ENCODE results near the gene PDZRN3.

PDZRN3 gene

GRCh38 chr3:73536336-73536895 is 88.3 kb downstream of the PDZRN3 start:
- no peaks in the 10 kb centered on the region for H3K9me3 ChIP-seq (ENCODE audit: low read length)
- peak overlapping the region; percentile 69 for H3K27ac ChIP-seq (ENCODE audit: low read depth, low read length)
- no peak overlapping the region for H3K4me3 ChIP-seq (ENCODE audit: low read depth in 1 of 2, low read length in 2 of 2)
- no peaks in the 10 kb centered on the region for H3K36me3 ChIP-seq (ENCODE audit: insufficient read depth, low read length)
- peaks cover 66% of the 10 kb centered on the region for H3K4me1 ChIP-seq (ENCODE audit: insufficient read depth, low read length)
- no peaks in the 10 kb centered on the region for H3K27me3 ChIP-seq (ENCODE audit: control insufficient read depth in 1 of 2, insufficient read depth in 2 of 2, low read length in 2 of 2)
- no peak overlapping the region for H3K9ac ChIP-seq (ENCODE audit: low read length)

- no peak overlapping the region for H3K27ac ChIP-seq (ENCODE audit: low read depth, low read length)
- no peak overlapping the region for H3K4me3 ChIP-seq (ENCODE audit: low read depth in 1 of 2, low read length in 2 of 2)
- H3K9me3 ChIP-seq (ENCODE audit: low read length): no peaks in the 10 kb centered on the region
- H3K36me3 ChIP-seq (ENCODE audit: insufficient read depth, low read length): no peaks in the 10 kb centered on the region
- no peaks in the 10 kb centered on the region for H3K27me3 ChIP-seq (ENCODE audit: control insufficient read depth in 1 of 2, insufficient read depth in 2 of 2, low read length in 2 of 2)
- H3K4me1 ChIP-seq (ENCODE audit: insufficient read depth, low read length): peaks cover 62% of the 10 kb centered on the region
- H3K9ac ChIP-seq (ENCODE audit: low read length): no peak overlapping the region
These were observed 88.8 kb downstream of the PDZRN3 start for GRCh38 chr3:73535931-73536330.

GRCh38 chr3:73535137-73535536 is 89.6 kb downstream of the PDZRN3 start:
- no peak overlapping the region for H3K9ac ChIP-seq (ENCODE audit: low read length)
- H3K9me3 ChIP-seq (ENCODE audit: low read length): no peaks in the 10 kb centered on the region
- H3K27me3 ChIP-seq (ENCODE audit: control insufficient read depth in 1 of 2, insufficient read depth in 2 of 2, low read length in 2 of 2): no peaks in the 10 kb centered on the region
- no peaks in the 10 kb centered on the region for H3K36me3 ChIP-seq (ENCODE audit: insufficient read depth, low read length)
- H3K27ac ChIP-seq (ENCODE audit: low read depth, low read length): no peak overlapping the region
- no peak overlapping the region for H3K4me3 ChIP-seq (ENCODE audit: low read depth in 1 of 2, low read length in 2 of 2)
- peaks cover 60% of the 10 kb centered on the region for H3K4me1 ChIP-seq (ENCODE audit: insufficient read depth, low read length)

GRCh38 chr3:73530022-73530396 is 94.7 kb downstream of the PDZRN3 start:
- Histone ChIP-seq H3K27me3 (ENCODE audit: control insufficient read depth in 1 of 2, insufficient read depth in 2 of 2, low read length in 2 of 2) (no peaks in the 10 kb centered on the region), H3K4me1 (ENCODE audit: insufficient read depth, low read length) (peaks cover 49% of the 10 kb centered on the region), H3K4me3 (ENCODE audit: low read depth in 1 of 2, low read length in 2 of 2) (no peak overlapping the region), H3K9me3 (ENCODE audit: low read length) (no peaks in the 10 kb centered on the region), H3K36me3 (ENCODE audit: insufficient read depth, low read length) (no peaks in the 10 kb centered on the region), H3K27ac (ENCODE audit: low read depth, low read length) (peak overlapping the region; percentile 64), H3K9ac (ENCODE audit: low read length) (no peak overlapping the region)

- Histone ChIP-seq H3K27ac (ENCODE audit: low read depth, low read length) (peak overlapping the region; percentile 64), H3K9me3 (ENCODE audit: low read length) (no peaks in the 10 kb centered on the region), H3K4me3 (ENCODE audit: low read depth in 1 of 2, low read length in 2 of 2) (no peak overlapping the region), H3K4me1 (ENCODE audit: insufficient read depth, low read length) (peaks cover 50% of the 10 kb centered on the region), H3K9ac (ENCODE audit: low read length) (no peak overlapping the region), H3K27me3 (ENCODE audit: control insufficient read depth in 1 of 2, insufficient read depth in 2 of 2, low read length in 2 of 2) (no peaks in the 10 kb centered on the region), H3K36me3 (ENCODE audit: insufficient read depth, low read length) (no peaks in the 10 kb centered on the region)
These were observed 95.3 kb downstream of the PDZRN3 start for GRCh38 chr3:73529308-73530021.

GRCh38 chr3:73525591-73525990 is 99.2 kb downstream of the PDZRN3 start:
- peaks cover 67% of the 10 kb centered on the region for H3K4me1 ChIP-seq (ENCODE audit: insufficient read depth, low read length)
- no peaks in the 10 kb centered on the region for H3K27me3 ChIP-seq (ENCODE audit: control insufficient read depth in 1 of 2, insufficient read depth in 2 of 2, low read length in 2 of 2)
- no peaks in the 10 kb centered on the region for H3K9me3 ChIP-seq (ENCODE audit: low read length)
- H3K9ac ChIP-seq (ENCODE audit: low read length): no peak overlapping the region
- no peaks in the 10 kb centered on the region for H3K36me3 ChIP-seq (ENCODE audit: insufficient read depth, low read length)
- H3K4me3 ChIP-seq (ENCODE audit: low read depth in 1 of 2, low read length in 2 of 2): no peak overlapping the region
- H3K27ac ChIP-seq (ENCODE audit: low read depth, low read length): peak overlapping the region; percentile 56

- H3K9me3 ChIP-seq (ENCODE audit: low read length): no peaks in the 10 kb centered on the region
- H3K36me3 ChIP-seq (ENCODE audit: insufficient read depth, low read length): no peaks in the 10 kb centered on the region
- peak overlapping the region in 1 of 2 donors; percentile 16 for H3K4me3 ChIP-seq (ENCODE audit: low read depth in 1 of 2, low read length in 2 of 2)
- H3K27ac ChIP-seq (ENCODE audit: low read depth, low read length): peak overlapping the region; percentile 73
- peaks cover 67% of the 10 kb centered on the region for H3K4me1 ChIP-seq (ENCODE audit: insufficient read depth, low read length)
- no peak overlapping the region for H3K9ac ChIP-seq (ENCODE audit: low read length)
- H3K27me3 ChIP-seq (ENCODE audit: control insufficient read depth in 1 of 2, insufficient read depth in 2 of 2, low read length in 2 of 2): no peaks in the 10 kb centered on the region
These were observed 101.1 kb downstream of the PDZRN3 start for GRCh38 chr3:73523661-73524060.

- H3K27me3 ChIP-seq (ENCODE audit: control insufficient read depth in 1 of 2, insufficient read depth in 2 of 2, low read length in 2 of 2): no peaks in the 10 kb centered on the region
- H3K36me3 ChIP-seq (ENCODE audit: insufficient read depth, low read length): no peaks in the 10 kb centered on the region
- peak overlapping the region; percentile 1 for H3K9ac ChIP-seq (ENCODE audit: low read length)
- peaks cover 68% of the 10 kb centered on the region for H3K4me1 ChIP-seq (ENCODE audit: insufficient read depth, low read length)
- peak overlapping the region in 1 of 2 donors; percentile 2 for H3K4me3 ChIP-seq (ENCODE audit: low read depth in 1 of 2, low read length in 2 of 2)
- no peaks in the 10 kb centered on the region for H3K9me3 ChIP-seq (ENCODE audit: low read length)
- peak overlapping the region; percentile 88 for H3K27ac ChIP-seq (ENCODE audit: low read depth, low read length)
These were observed 102.9 kb downstream of the PDZRN3 start for GRCh38 chr3:73521734-73522336.

- Histone ChIP-seq H3K4me3 (ENCODE audit: low read depth in 1 of 2, low read length in 2 of 2) (peak overlapping the region; percentile 15 to 22), H3K36me3 (ENCODE audit: insufficient read depth, low read length) (no peaks in the 10 kb centered on the region), H3K4me1 (ENCODE audit: insufficient read depth, low read length) (peaks cover 73% of the 10 kb centered on the region), H3K9me3 (ENCODE audit: low read length) (no peaks in the 10 kb centered on the region), H3K9ac (ENCODE audit: low read length) (no peak overlapping the region), H3K27ac (ENCODE audit: low read depth, low read length) (peak overlapping the region; percentile 88), H3K27me3 (ENCODE audit: control insufficient read depth in 1 of 2, insufficient read depth in 2 of 2, low read length in 2 of 2) (no peaks in the 10 kb centered on the region)
These were observed 103.7 kb downstream of the PDZRN3 start for GRCh38 chr3:73520931-73521461.

- no peak overlapping the region for H3K9ac ChIP-seq (ENCODE audit: low read length)
- H3K27me3 ChIP-seq (ENCODE audit: control insufficient read depth in 1 of 2, insufficient read depth in 2 of 2, low read length in 2 of 2): no peaks in the 10 kb centered on the region
- H3K4me3 ChIP-seq (ENCODE audit: low read depth in 1 of 2, low read length in 2 of 2): no peak overlapping the region
- no peaks in the 10 kb centered on the region for H3K36me3 ChIP-seq (ENCODE audit: insufficient read depth, low read length)
- no peaks in the 10 kb centered on the region for H3K9me3 ChIP-seq (ENCODE audit: low read length)
- H3K27ac ChIP-seq (ENCODE audit: low read depth, low read length): peak overlapping the region; percentile 90
- peaks cover 86% of the 10 kb centered on the region for H3K4me1 ChIP-seq (ENCODE audit: insufficient read depth, low read length)
These were observed 108.1 kb downstream of the PDZRN3 start for GRCh38 chr3:73516631-73517030.

GRCh38 chr3:73513260-73513659 is 111.5 kb downstream of the PDZRN3 start:
- Histone ChIP-seq H3K4me1 (ENCODE audit: insufficient read depth, low read length) (peaks cover 94% of the 10 kb centered on the region), H3K9me3 (ENCODE audit: low read length) (no peaks in the 10 kb centered on the region), H3K36me3 (ENCODE audit: insufficient read depth, low read length) (no peaks in the 10 kb centered on the region), H3K9ac (ENCODE audit: low read length) (no peak overlapping the region), H3K27ac (ENCODE audit: low read depth, low read length) (peak overlapping the region; percentile 87), H3K27me3 (ENCODE audit: control insufficient read depth in 1 of 2, insufficient read depth in 2 of 2, low read length in 2 of 2) (no peaks in the 10 kb centered on the region), H3K4me3 (ENCODE audit: low read depth in 1 of 2, low read length in 2 of 2) (no peak overlapping the region)
